HepG2 (cell line): ENCODE measurements around the gene NR1H3. TPM values are rescaled to one million over a fixed set of nuclear protein-coding genes. Genes with fewer than 3 reads are reported as not detected.

Experiments
- ATAC-seq: fragments of 200-7000 bp; cut with Tn5 transposase; 3 replicates; pipeline ENCODE4 v1.9.1; 2020; ENCODE audit warnings: mild to moderate bottlenecking, moderate library complexity
- BruUV-seq: library from RNA; stranded (reverse); fragments of 400-500 nt; replicated peaks from 2 replicates; lab custom pipeline; 2021; lab: Mats Ljungman, UMichigan
- CTCF ChIA-PET: fragments of 300-600 bp; formaldehyde crosslinking; extraction: SDS; loops from one replicate; lab custom pipeline; 2021; ENCODE audit warnings: low total read pairs, inconsistent platforms, low intra/inter-chr PET ratio; lab: Yijun Ruan, JAX
- POLR2A ChIA-PET: fragments of 350-600 bp; sonication (Branson Sonifier 250); formaldehyde crosslinking; loops from one replicate; lab custom pipeline; 2020; ENCODE audit warnings: antibody characterized with exemption, inconsistent platforms; lab: Yijun Ruan, JAX
- DNase-seq: peaks from one replicate; pipeline ENCODE4 v3.0.0-alpha.2; 2015; ENCODE audit warnings: low spot score
- FAIRE-seq: peaks from 3 replicates; lab custom pipeline; 2011; peaks lifted over from hg19 to GRCh38; lab: Jason Lieb, UNC
- H2AFZ ChIP-seq: one replicate; pipeline ENCODE4 v1.6.1; 2011; ENCODE audit warnings: low read length, inconsistent platforms
- H3K27ac ChIP-seq: fragments of 300-600 bp; 3 replicates; pipeline ENCODE4 v1.8.0; 2011; ENCODE audit warnings: mixed run types, mild to moderate bottlenecking, mixed read lengths, low read length, inconsistent platforms; ENCODE audit not compliant: insufficient read depth; ENCODE audit errors: extremely low read length
- H3K27me3 ChIP-seq, 2 experiments: fragments of 200-600 bp in 1 of 2; 2 replicates in 1 of 2; 3 replicates in 1 of 2; pipeline versions ENCODE4 v1.6.0 to v1.8.0; 2011; ENCODE audit warnings: low read length in 2 of 2, mild to moderate bottlenecking in 2 of 2, moderate library complexity in 2 of 2, inconsistent platforms in 1 of 2; ENCODE audit not compliant: insufficient read depth in 2 of 2, control insufficient read depth in 1 of 2
- H3K36me3 ChIP-seq, 2 experiments: fragments of 200-600 bp in 1 of 2; replicated peaks in 1 of 2; 2 replicates in 1 of 2; 3 replicates in 1 of 2; pipeline versions ENCODE4 v1.5.1 to v1.8.0; 2011; ENCODE audit warnings: low read length in 2 of 2, inconsistent platforms in 1 of 2; ENCODE audit not compliant: insufficient read depth in 2 of 2, control insufficient read depth in 1 of 2
- H3K4me1 ChIP-seq: 2 replicates; pipeline ENCODE4 v1.5.1; 2012; ENCODE audit warnings: low read length, inconsistent platforms; ENCODE audit not compliant: insufficient read depth
- H3K4me2 ChIP-seq: 2 replicates; pipeline ENCODE4 v1.6.0; 2011; ENCODE audit warnings: low read depth, low read length, inconsistent platforms
- H3K4me3 ChIP-seq, 3 experiments: fragments of 200-600 bp in 1 of 3; sonication (generic), shearing (Covaris generic) in 1 of 3; replicated peaks in 1 of 3; 2 replicates each; pipeline ENCODE4 v1.5.1; 2011 to 2016; ENCODE audit warnings: low read length in 3 of 3, inconsistent platforms in 2 of 3, low read depth in 2 of 3, mild to moderate bottlenecking in 2 of 3, control low read depth in 1 of 3, mixed read lengths in 1 of 3; ENCODE audit not compliant: insufficient read depth in 1 of 3
- H3K79me2 ChIP-seq: one replicate; pipeline ENCODE4 v1.6.1; 2011; ENCODE audit warnings: low read length, inconsistent platforms; ENCODE audit not compliant: insufficient read depth
- H3K9ac ChIP-seq: 2 replicates; pipeline ENCODE4 v1.6.0; 2011; ENCODE audit warnings: mild to moderate bottlenecking, low read depth, low read length, inconsistent platforms; ENCODE audit not compliant: insufficient read depth
- H3K9me3 ChIP-seq: 2 replicates; pipeline ENCODE4 v1.5.1; 2012; ENCODE audit warnings: mild to moderate bottlenecking, low read length
- H4K20me1 ChIP-seq: 2 replicates; pipeline ENCODE4 v1.6.0; 2011; ENCODE audit warnings: inconsistent platforms, mild to moderate bottlenecking, low read length, moderate library complexity; ENCODE audit not compliant: insufficient read depth
- DBP ChIP-seq: sonication (generic); formaldehyde crosslinking; IDR thresholded peaks from 2 replicates; pipeline ENCODE4 v1.4.0; 2020; ENCODE audit warnings: missing genetic modification reagents; ENCODE audit errors: not compliant biosample characterization
- MAFF ChIP-seq: IDR thresholded peaks from 2 replicates; pipeline ENCODE4 v1.6.1; 2011; ENCODE audit warnings: low read depth, low read length, improper control_type of control experiment
- MAFK ChIP-seq, 2 experiments: IDR thresholded peaks in 1 of 2; conservative IDR thresholded peaks in 1 of 2; 2 replicates each; pipeline ENCODE4 v1.6.1; 2011; ENCODE audit warnings: improper control_type of control experiment in 2 of 2, low read length in 2 of 2
- POLR2G ChIP-seq: fragments of 200-400 bp; formaldehyde crosslinking; IDR thresholded peaks from 2 replicates; pipeline ENCODE4 v1.6.1; 2018; ENCODE audit warnings: mild to moderate bottlenecking, low read depth, low read length, moderate library complexity
- RBFOX2 ChIP-seq: fragments of 200-400 bp; formaldehyde crosslinking; IDR thresholded peaks from 2 replicates; pipeline ENCODE4 v1.6.1; 2017; ENCODE audit warnings: low read depth, mild to moderate bottlenecking, low read length
- SRY ChIP-seq: sonication (generic); formaldehyde crosslinking; IDR thresholded peaks from 2 replicates; pipeline ENCODE4 v1.8.0; 2022; ENCODE audit warnings: mild to moderate bottlenecking, missing genetic modification reagents
- WGBS: methylation state at CpG from one replicate; pipeline ENCODE4 v1.1.6; 2017; ENCODE audit warnings: low lambda C conversion rate; 5-methylcytosine and 5-hydroxymethylcytosine counted together
- in situ Hi-C: cut with HindIII; loops from 2 replicates; pipeline ENCODE4 v1.10.0; 2017; ENCODE audit warnings: low pct_unique_long_range_greater_than_20kb; ENCODE audit not compliant: extremely low pct_ligation_motif_present
- intact Hi-C: fragments of 100-400 bp; cut with micrococcal nuclease; formaldehyde crosslinking; loops from one replicate; pipeline ENCODE4 v1.10.0; 2022; ENCODE audit not compliant: unreplicated experiment
- polyA plus RNA-seq, 8 experiments: library from polyadenylated mRNA; depleted of rRNA in 3 of 8; stranded (reverse) in 7 of 8; unstranded in 1 of 8; fragments of >200 nt; fragmentation: Illumina TruSeq in 4 of 8; extraction: Trizol in 4 of 8; gene quantifications; 2 replicates each; pipeline versions ENCODE4 v1.2.1 to v1.2.3, GENCODE V29; 2011 to 2016; ENCODE audit warnings: low read depth in 4 of 8, missing spikeins in 1 of 8, mixed read lengths in 1 of 8; ENCODE audit not compliant: insufficient read depth in 1 of 8
- total RNA-seq, 5 experiments: library from RNA; depleted of rRNA; stranded (reverse); fragments of >200 nt; fragmentation: Illumina TruSeq; extraction: Trizol; gene quantifications; 2 replicates each; pipeline ENCODE4 v1.2.3, GENCODE V29; 2016; ENCODE audit warnings: low read depth in 1 of 5

Gene NR1H3
- total and polyA plus RNA-seq, 2 of the 13 experiments (the other 11 are each of a cell fraction or from before 2014, with no cell fraction given), result 41.8 to 102 TPM

- in situ Hi-C loops (loop anchor here (5.0 kb wide), 1 partner anchor 67 kb away; the partner anchor contains the start of gene ARFGAP2), intact Hi-C loops (no loop called here)
- Histone ChIP-seq H3K4me1 (peaks cover 43% of the 10 kb centered on the region), H2AFZ (no peak overlapping the region), H3K27ac (no peak overlapping the region), H3K9me3 (no peaks in the 10 kb centered on the region), H3K79me2 (peaks cover 21% of the 10 kb centered on the region), H3K36me3 (peaks cover 19 to 33% of the 10 kb centered on the region in 2 experiments; a peak in 4 of 5 replicates), H3K27me3 (no peaks in the 10 kb centered on the region; a peak in 1 of 5 replicates), H3K9ac (no peak overlapping the region), H3K4me2 (no peak overlapping the region), H4K20me1 (no peaks in the 10 kb centered on the region), H3K4me3 (no peak overlapping the region)
- BruUV-seq, result no TSS peak
- DNase-seq (no peak), ATAC-seq (no peak), FAIRE-seq (no peak)
- ChIA-PET CTCF (no interaction called here), POLR2A (interaction anchor here (0.9 to 2.0 kb wide), 6 partner anchors 9 to 60 kb away, joined by 4 to 8 read pairs (median 7); partner anchors contain the start of genes DDB2 and NR1H3)
- TF ChIP-seq POLR2G (peak; percentile 37; the same call in 1 of the 2 replicates), RBFOX2 (0 out of 2 replicates have a peak, but pooled peaks have one; percentile 10), MAFK (conservative IDR thresholded peaks at IDR 0.05 in 1 of 2, IDR thresholded peaks at IDR 0.05 in 1 of 2; ENCODE audit: low read length in 2 of 2) (peak; percentile 33 to 49), MAFF (0 out of 2 replicates have a peak, but pooled peaks have one; percentile 13), SRY (CRISPR knock-in tag) (no peak), DBP (no peak)
- WGBS, result 95% methylated on average over 19 of the region's 23 CpGs
These were observed 13.1 kb upstream of the NR1H3 start for GRCh38 chr11:47244448-47245350.
